GM23248 (cell line): ENCODE data around the gene CCL17. TPM values are rescaled to one million over a fixed set of nuclear protein-coding genes. Genes with fewer than 3 reads are reported as not detected.

Experiments used
- DNase-seq: peaks from one replicate; pipeline ENCODE4 v3.0.0-alpha.2; 2015
- H2AFZ ChIP-seq: fragments of 200-600 bp; sonication (generic); 2 replicates; pipeline ENCODE4 v1.6.1; 2016; ENCODE audit warnings: antibody characterized with exemption
- H3F3A ChIP-seq: fragments of 200-600 bp; sonication (generic); 2 replicates; pipeline ENCODE4 v1.6.1; 2016; ENCODE audit warnings: mild to moderate bottlenecking, antibody characterized with exemption, mixed run types; ENCODE audit not compliant: insufficient read depth
- H3K27ac ChIP-seq: fragments of 200-600 bp; sonication (generic); 2 replicates; pipeline ENCODE4 v1.5.1; 2016; ENCODE audit warnings: mild to moderate bottlenecking
- H3K27me3 ChIP-seq: fragments of 200-600 bp; sonication (generic); replicated peaks from 2 replicates; pipeline ENCODE4 v1.6.1; 2016; ENCODE audit warnings: mild to moderate bottlenecking; ENCODE audit not compliant: insufficient read depth
- H3K36me3 ChIP-seq: fragments of 200-600 bp; sonication (generic); 2 replicates; pipeline ENCODE4 v1.6.1; 2016; ENCODE audit warnings: low read depth, mild to moderate bottlenecking
- H3K4me1 ChIP-seq: fragments of 200-600 bp; sonication (generic); 2 replicates; pipeline ENCODE4 v1.6.1; 2016; ENCODE audit warnings: mild to moderate bottlenecking; ENCODE audit not compliant: insufficient read depth
- H3K4me2 ChIP-seq: fragments of 200-600 bp; sonication (generic); one replicate; pipeline ENCODE4 v1.6.1; 2016; ENCODE audit warnings: mild to moderate bottlenecking; ENCODE audit not compliant: unreplicated experiment
- H3K4me3 ChIP-seq: fragments of 200-600 bp; sonication (generic); 2 replicates; pipeline ENCODE4 v1.5.1; 2016; ENCODE audit warnings: mild to moderate bottlenecking
- H3K79me2 ChIP-seq: fragments of 200-600 bp; sonication (generic); 2 replicates; pipeline ENCODE4 v1.6.1; 2016; ENCODE audit warnings: mild to moderate bottlenecking; ENCODE audit not compliant: insufficient read depth
- H3K9ac ChIP-seq: fragments of 200-600 bp; sonication (generic); 2 replicates; pipeline ENCODE4 v1.6.1; 2016; ENCODE audit warnings: mild to moderate bottlenecking
- H3K9me2 ChIP-seq: fragments of 200-600 bp; sonication (generic); 2 replicates; pipeline ENCODE4 v1.6.1; 2016; ENCODE audit warnings: mixed run types, mild to moderate bottlenecking, moderate library complexity; ENCODE audit not compliant: insufficient read depth
- H3K9me3 ChIP-seq: fragments of 200-600 bp; sonication (generic); one replicate; pipeline ENCODE4 v1.6.1; 2017; ENCODE audit warnings: low read depth
- H4K20me1 ChIP-seq: fragments of 200-600 bp; sonication (generic); 2 replicates; pipeline ENCODE4 v1.6.0; 2016; ENCODE audit not compliant: insufficient read depth
- EZH2 ChIP-seq: fragments of 200-600 bp; sonication (generic); IDR thresholded peaks from 2 replicates; pipeline ENCODE4 v1.6.1; 2018; ENCODE audit warnings: antibody characterized with exemption, mild to moderate bottlenecking; ENCODE audit not compliant: insufficient read depth, poor library complexity, severe bottlenecking
- EZH2phosphoT487 ChIP-seq: fragments of 200-600 bp; sonication (generic); IDR thresholded peaks from 2 replicates; pipeline ENCODE4 v1.6.1; 2018; ENCODE audit warnings: antibody characterized with exemption, moderate library complexity, mild to moderate bottlenecking, low read depth; ENCODE audit not compliant: insufficient read depth
- WGBS, 2 experiments: methylation state at CpG; one replicate each; pipeline ENCODE4 v1.1.6; 2015 to 2017; ENCODE audit warnings: low lambda C conversion rate in 2 of 2, low coverage in 1 of 2; ENCODE audit errors: missing lambda C conversion rate in 2 of 2; 5-methylcytosine and 5-hydroxymethylcytosine counted together
- in situ Hi-C: fragments of 300-500 bp; cut with MboI; formaldehyde crosslinking; loops from 2 replicates; pipeline ENCODE4 v1.15.0; 2020
- polyA plus RNA-seq: library from polyadenylated mRNA; unstranded; fragments of >200 nt; fragmentation: Nextera tagmentation; extraction: Ambion mirVana; gene quantifications from 2 replicates; pipeline ENCODE4 v1.2.1, GENCODE V29; 2016
- total RNA-seq: library from RNA; depleted of rRNA; stranded (reverse); fragments of >200 nt; shearing (Covaris generic); gene quantifications from 2 replicates; pipeline ENCODE4 v1.2.3, GENCODE V29; 2014

CCL17 gene
- total and polyA plus RNA-seq, 2 experiments from 2014 or later, result not detected

GRCh38 chr16:57413301-57413730, 8.7 kb downstream of the CCL17 start:
- H3K4me1 ChIP-seq, result 0 out of 2 replicates have a peak, but pooled peaks cover 2% of the 10 kb centered on the region
- H3K9me3 ChIP-seq, result no peaks in the 10 kb centered on the region
- in situ Hi-C loops, result no loop called here
- no peak overlapping the region for H3K4me3 ChIP-seq
- 72 to 73% methylated on average over 5 of the region's 5 CpGs for WGBS, 2 experiments
- H3K36me3 ChIP-seq, result no peaks in the 10 kb centered on the region
- H3K9ac ChIP-seq, result no peak overlapping the region
- no peak overlapping the region for H3K4me2 ChIP-seq
- no peak overlapping the region for H2AFZ ChIP-seq
- TF ChIP-seq EZH2phosphoT487 (no peak), EZH2 (no peak)
- no peaks in the 10 kb centered on the region for H4K20me1 ChIP-seq
- H3K27ac ChIP-seq, result no peak overlapping the region
- H3F3A ChIP-seq, result no peaks in the 10 kb centered on the region
- no peaks in the 10 kb centered on the region for H3K79me2 ChIP-seq
- DNase-seq, result no peak
- peaks cover 27% of the 10 kb centered on the region for H3K27me3 ChIP-seq
- H3K9me2 ChIP-seq, result no peaks in the 10 kb centered on the region

DNA sequence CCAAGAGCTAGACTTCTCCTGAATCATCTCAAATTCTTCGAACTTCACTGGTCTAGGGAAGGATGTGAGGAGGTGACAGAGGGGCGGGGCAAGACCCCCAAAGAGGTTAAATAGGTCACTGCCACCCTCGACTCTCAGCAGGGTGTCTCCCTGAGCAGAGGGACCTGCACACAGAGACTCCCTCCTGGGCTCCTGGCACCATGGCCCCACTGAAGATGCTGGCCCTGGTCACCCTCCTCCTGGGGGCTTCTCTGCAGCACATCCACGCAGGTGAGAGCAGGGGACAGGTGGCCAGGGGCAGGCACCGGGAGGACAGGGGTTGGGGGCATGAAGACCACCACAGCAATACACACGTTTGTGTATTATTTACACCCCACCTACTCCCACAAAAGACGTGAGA, 9.2 kb downstream of the CCL17 start:
- H3F3A ChIP-seq, result no peaks in the 10 kb centered on the region
- no peaks in the 10 kb centered on the region for H4K20me1 ChIP-seq
- no peaks in the 10 kb centered on the region for H3K79me2 ChIP-seq
- H3K4me2 ChIP-seq, result no peak overlapping the region
- H3K4me1 ChIP-seq, result 0 out of 2 replicates have a peak, but pooled peaks cover 2% of the 10 kb centered on the region
- no peaks in the 10 kb centered on the region for H3K9me2 ChIP-seq
- no peak overlapping the region for H3K9ac ChIP-seq
- H3K36me3 ChIP-seq, result no peaks in the 10 kb centered on the region
- no peak overlapping the region for H3K27ac ChIP-seq
- no peaks in the 10 kb centered on the region for H3K9me3 ChIP-seq
- no peak overlapping the region for H3K4me3 ChIP-seq
- peaks cover 27% of the 10 kb centered on the region for H3K27me3 ChIP-seq
- TF ChIP-seq EZH2 (no peak), EZH2phosphoT487 (no peak)
- WGBS, 2 experiments, result 35 to 38% methylated on average over 7 of the region's 7 CpGs
- H2AFZ ChIP-seq, result no peak overlapping the region
- in situ Hi-C loops, result no loop called here
- DNase-seq, result no peak

GRCh38 chr16:57416084-57416483, 11.5 kb downstream of the CCL17 start:
- in situ Hi-C loops, result loop anchor here (5.0 kb wide), 1 partner anchor 114 kb away; no protein-coding TSS in a partner anchor
- TF ChIP-seq EZH2phosphoT487 (no peak), EZH2 (no peak)
- H3K9me3 ChIP-seq, result no peaks in the 10 kb centered on the region
- no peak overlapping the region for H3K27ac ChIP-seq
- DNase-seq, result no peak
- no peak overlapping the region for H3K9ac ChIP-seq
- no peaks in the 10 kb centered on the region for H3K36me3 ChIP-seq
- H3K79me2 ChIP-seq, result no peaks in the 10 kb centered on the region
- H2AFZ ChIP-seq, result no peak overlapping the region
- H4K20me1 ChIP-seq, result no peaks in the 10 kb centered on the region
- H3K4me2 ChIP-seq, result no peak overlapping the region
- H3K9me2 ChIP-seq, result no peaks in the 10 kb centered on the region
- H3K4me3 ChIP-seq, result no peak overlapping the region
- WGBS, 2 experiments, result 75 to 79% methylated on average over 8 to 16 of the region's 16 CpGs
- H3K27me3 ChIP-seq, result peaks cover 19% of the 10 kb centered on the region
- 0 out of 2 replicates have a peak, but pooled peaks cover 2% of the 10 kb centered on the region for H3K4me1 ChIP-seq
- H3F3A ChIP-seq, result no peaks in the 10 kb centered on the region

DNA sequence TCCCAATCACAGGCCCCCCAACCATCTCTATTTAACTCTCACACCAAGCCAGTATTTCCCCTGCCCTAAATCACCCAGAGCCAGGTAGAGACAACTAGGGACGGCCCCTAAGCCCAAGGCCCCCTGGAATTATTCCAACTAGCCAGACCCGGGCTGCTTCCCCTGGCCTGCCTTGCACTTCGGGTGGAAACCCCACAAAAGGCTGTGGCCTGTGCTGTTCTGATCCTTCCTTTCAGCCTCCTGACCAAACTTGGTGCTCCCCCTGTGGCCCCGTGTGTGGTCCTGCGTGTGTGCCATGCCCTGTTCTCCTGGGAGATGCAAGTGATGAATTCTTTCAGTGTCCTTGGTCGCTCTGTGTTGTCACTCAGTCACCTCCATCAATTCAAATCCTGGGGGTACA, 14.9 kb downstream of the CCL17 start:
- H2AFZ ChIP-seq, result no peak overlapping the region
- H3K4me3 ChIP-seq, result no peak overlapping the region
- no peaks in the 10 kb centered on the region for H3K9me2 ChIP-seq
- no peaks in the 10 kb centered on the region for H3K27me3 ChIP-seq
- no peaks in the 10 kb centered on the region for H3K36me3 ChIP-seq
- H3K9me3 ChIP-seq, result no peaks in the 10 kb centered on the region
- WGBS, 2 experiments, result 65 to 67% methylated on average over 6 of the region's 6 CpGs
- no peaks in the 10 kb centered on the region for H4K20me1 ChIP-seq
- in situ Hi-C loops, result loop anchor here (5.0 kb wide), 1 partner anchor 117 kb away; no protein-coding TSS in a partner anchor
- peaks cover 9% of the 10 kb centered on the region; the same call in 1 of the 2 replicates for H3F3A ChIP-seq
- no peak overlapping the region for H3K9ac ChIP-seq
- no peak for DNase-seq
- H3K79me2 ChIP-seq, result no peaks in the 10 kb centered on the region
- H3K4me2 ChIP-seq, result no peak overlapping the region
- TF ChIP-seq EZH2 (no peak), EZH2phosphoT487 (no peak)
- H3K27ac ChIP-seq, result no peak overlapping the region
- peaks cover 8% of the 10 kb centered on the region; the same call in 1 of the 2 replicates for H3K4me1 ChIP-seq
